ENCODE results near the gene N4BP3. TPM values are rescaled to one million over a fixed set of nuclear protein-coding genes. Genes with fewer than 3 reads are reported as not detected.

N4BP3 gene
- total RNA-seq, 1 donor from 2014 or later = 7.9 TPM

DNA sequence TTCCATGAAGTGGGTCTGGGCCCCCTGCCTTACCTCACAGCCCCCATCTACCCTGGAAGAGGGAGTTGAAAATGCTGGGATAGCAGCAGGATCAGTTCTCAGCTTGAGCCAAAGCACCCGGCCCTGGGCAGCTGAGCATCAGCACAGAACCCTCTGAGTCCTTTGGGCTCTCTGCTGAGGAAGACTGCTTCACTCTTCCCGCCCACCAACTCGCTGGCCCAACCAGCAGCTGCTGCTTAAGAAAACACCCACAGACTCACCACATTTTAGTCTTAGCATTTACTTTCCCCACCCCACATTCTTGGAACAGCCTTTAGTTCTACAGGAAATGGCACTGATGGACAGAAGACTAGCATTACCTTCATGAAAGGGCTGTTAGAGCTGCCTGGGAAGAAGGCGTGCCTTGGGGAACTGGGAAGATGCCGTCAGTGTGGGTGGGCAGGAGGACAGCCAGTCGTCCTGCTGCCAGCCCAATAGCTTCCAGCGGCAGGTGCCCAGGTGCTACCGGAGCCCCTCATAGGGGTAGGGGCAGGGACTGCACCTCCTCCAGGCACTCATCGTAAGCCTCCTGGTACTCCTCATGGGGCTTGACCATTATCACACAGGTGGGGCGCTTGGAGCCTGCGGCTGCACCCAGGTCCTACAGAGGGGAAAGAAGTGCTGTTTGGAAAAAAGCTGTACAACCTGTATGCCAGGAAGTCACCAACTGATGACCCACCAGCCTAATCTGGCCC is 36.0 kb downstream of the N4BP3 start:
- H3K36me3 ChIP-seq = peaks cover 72% of the 10 kb centered on the region
- peaks cover 26% of the 10 kb centered on the region for H3K4me1 ChIP-seq
- H3K27me3 ChIP-seq (ENCODE audit: low read depth) = no peaks in the 10 kb centered on the region
- no peak for DNase-seq
- intact Hi-C loops (cut with DNase I) = no loop called here
- ATAC-seq = no peak
- TF ChIP-seq, protein P1, sequence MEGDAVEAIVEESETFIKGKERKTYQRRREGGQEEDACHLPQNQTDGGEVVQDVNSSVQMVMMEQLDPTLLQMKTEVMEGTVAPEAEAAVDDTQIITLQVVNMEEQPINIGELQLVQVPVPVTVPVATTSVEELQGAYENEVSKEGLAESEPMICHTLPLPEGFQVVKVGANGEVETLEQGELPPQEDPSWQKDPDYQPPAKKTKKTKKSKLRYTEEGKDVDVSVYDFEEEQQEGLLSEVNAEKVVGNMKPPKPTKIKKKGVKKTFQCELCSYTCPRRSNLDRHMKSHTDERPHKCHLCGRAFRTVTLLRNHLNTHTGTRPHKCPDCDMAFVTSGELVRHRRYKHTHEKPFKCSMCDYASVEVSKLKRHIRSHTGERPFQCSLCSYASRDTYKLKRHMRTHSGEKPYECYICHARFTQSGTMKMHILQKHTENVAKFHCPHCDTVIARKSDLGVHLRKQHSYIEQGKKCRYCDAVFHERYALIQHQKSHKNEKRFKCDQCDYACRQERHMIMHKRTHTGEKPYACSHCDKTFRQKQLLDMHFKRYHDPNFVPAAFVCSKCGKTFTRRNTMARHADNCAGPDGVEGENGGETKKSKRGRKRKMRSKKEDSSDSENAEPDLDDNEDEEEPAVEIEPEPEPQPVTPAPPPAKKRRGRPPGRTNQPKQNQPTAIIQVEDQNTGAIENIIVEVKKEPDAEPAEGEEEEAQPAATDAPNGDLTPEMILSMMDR (IDR thresholded peaks at IDR 0.05) = no peak
- no peak overlapping the region for H3K4me3 ChIP-seq
- no peak overlapping the region for H3K27ac ChIP-seq
- no peaks in the 10 kb centered on the region for H3K9me3 ChIP-seq

DNA sequence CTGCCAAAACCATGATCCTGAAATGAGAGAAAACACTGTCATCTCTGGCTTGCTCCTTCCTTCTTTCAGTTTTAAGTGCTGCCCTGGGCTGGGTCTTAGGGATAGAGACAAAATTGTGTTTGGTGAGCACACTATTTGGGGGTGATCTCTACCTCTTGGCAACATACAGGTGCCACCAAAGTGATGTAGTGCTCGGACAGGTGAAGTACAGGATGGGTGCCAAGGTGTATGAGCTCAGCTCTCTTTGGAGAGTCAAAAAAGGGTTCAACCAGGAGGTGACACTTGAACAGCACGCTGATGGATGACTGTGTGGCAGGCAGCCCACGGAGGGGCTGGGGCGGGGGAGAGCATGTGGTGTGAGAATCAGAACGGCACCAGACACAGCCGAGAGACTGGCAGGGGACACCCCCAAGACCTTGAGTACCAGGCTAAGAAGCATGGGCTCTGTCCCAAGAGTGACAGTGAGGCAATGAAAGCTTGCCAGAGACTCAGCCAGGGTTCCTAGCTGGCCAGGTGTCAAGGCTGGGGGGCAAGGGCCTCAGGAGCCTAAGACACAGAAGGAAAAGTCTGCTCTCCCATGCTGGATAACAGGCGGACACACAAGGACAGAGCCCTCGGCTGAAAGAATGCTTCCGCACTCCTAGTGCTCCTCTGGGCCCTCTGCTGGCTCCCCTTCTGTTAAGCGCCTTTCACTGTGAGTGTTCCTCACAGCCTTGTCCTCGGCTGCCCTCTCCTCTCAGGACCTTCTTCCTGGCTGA is 37.8 kb downstream of the N4BP3 start:
- intact Hi-C loops (cut with DNase I) = no loop called here
- no peak for ATAC-seq
- TF ChIP-seq, protein P1 (IDR thresholded peaks at IDR 0.05) = no peak
- Histone ChIP-seq H3K27ac (no peak overlapping the region), H3K36me3 (peaks cover 55% of the 10 kb centered on the region), H3K4me1 (peaks cover 26% of the 10 kb centered on the region), H3K9me3 (no peaks in the 10 kb centered on the region), H3K27me3 (ENCODE audit: low read depth) (no peaks in the 10 kb centered on the region), H3K4me3 (no peak overlapping the region)
- DNase-seq = no peak

DNA sequence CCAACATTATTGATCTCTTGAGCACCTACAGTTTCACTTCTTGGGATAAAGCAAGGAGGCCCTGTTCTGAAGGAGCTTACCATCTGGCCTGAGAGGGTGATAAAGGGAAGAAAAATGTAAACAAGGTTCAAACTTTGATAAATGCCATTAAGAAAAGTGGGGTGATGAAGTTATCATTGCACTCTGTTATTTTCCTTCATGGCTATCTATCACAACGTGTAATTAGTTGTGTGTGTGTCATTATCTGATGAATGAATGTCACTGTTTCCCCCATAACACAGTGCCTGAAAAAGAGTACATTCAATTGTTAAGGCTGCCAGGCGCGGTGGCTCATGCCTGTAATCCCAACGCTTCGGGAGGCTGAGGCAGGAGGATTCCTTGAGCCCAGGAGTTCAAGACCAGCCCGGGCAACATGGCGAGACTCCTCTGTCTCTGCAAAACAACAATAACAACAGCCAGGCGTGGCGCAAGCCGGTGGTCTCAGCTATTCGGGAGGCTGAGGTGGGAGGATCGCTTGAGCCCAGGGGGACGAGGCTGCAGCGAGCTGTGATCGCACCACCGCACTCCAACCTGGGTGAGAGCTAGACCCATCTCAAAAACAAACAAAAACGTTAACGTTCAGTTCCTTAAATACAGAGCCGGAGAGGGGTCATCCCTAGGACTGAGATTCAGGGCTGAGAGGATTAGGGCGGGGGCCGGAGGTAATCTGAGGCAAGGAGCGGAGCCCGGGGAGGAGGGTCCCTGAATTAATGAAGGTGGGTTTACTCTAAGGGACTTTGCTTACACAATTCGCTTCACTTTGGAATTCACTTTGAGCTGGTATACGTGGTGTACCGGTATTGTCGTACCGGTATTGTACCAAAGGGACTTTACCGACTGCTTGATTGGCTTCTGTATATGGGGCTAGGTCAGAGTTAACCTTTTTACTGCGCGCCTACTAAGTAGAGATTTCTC is 39.4 kb downstream of the N4BP3 start:
- Histone ChIP-seq H3K4me1 (peaks cover 26% of the 10 kb centered on the region), H3K9me3 (no peaks in the 10 kb centered on the region), H3K4me3 (peak overlapping the region; percentile 83), H3K27me3 (ENCODE audit: low read depth) (no peaks in the 10 kb centered on the region), H3K36me3 (peaks cover 38% of the 10 kb centered on the region), H3K27ac (peak overlapping the region; percentile 77)
- TF ChIP-seq, protein P1 (IDR thresholded peaks at IDR 0.05) = no peak
- intact Hi-C loops (cut with DNase I) = no loop called here
- no peak for DNase-seq
- ATAC-seq = no peak

DNA sequence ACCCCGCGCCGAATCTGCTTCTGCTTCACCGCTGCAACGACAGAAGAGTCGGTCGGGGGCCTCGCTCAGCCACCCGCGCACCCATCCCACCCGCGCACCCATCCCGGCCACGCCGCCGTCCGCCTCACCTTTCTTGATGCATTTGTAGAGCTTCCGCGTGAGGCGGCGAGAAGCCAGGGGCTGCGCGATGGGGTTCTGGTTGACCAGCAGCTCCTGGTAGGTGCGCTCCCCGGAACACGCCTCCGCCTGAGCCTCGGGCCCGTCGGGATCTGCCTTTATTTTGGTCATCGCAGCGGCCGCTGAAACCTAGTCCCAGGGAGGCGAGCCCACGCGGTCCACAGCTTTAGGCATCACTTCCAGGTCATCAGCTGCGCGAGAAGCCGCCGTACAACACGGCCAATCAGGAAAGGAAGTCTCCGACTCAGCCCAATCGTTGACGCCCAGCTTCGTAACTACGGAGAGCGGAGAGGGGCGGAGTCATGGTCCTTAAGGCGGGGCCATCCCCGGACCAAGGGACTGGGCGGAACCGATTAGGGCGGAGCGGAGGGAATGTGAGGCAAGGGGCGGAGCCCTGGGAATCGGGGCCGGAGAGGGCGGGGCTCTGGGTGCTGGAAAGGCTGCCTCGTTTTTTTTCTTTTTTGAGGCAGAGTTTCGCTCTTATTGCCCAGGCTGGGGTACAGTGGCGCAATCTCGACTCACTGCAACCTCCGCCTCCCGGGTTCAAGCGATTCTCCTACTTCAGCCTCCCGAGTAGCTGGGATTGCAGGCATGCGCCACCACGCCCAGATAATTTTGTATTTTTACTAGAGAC is 40.4 kb downstream of the N4BP3 start, which contains the start of gene NHP2:
NHP2 (minus strand) TSS at position 356 of the 811 bp plus-strand sequence; CDS start at position 288, 68 bp downstream.
- ATAC-seq (peak; percentile 100), DNase-seq (peak; percentile 99)
- H3K9me3 ChIP-seq = no peaks in the 10 kb centered on the region
- TF ChIP-seq, protein P1 (IDR thresholded peaks at IDR 0.05) = no peak
- peak within 1 kb of the TSS; percentile 83 for H3K4me3 ChIP-seq
- intact Hi-C loops (cut with DNase I) = no loop called here
- peaks cover 26% of the 10 kb centered on the region for H3K4me1 ChIP-seq
- peak within 1 kb of the TSS; percentile 77 for H3K27ac ChIP-seq
- peaks cover 29% of the 10 kb centered on the region for H3K36me3 ChIP-seq
- H3K27me3 ChIP-seq (ENCODE audit: low read depth) = no peaks in the 10 kb centered on the region
